Thymus (tissue), 11 donors: Measurements from ENCODE around the gene STK40. TPM values are rescaled to one million over a fixed set of nuclear protein-coding genes. Genes with fewer than 3 reads are reported as not detected.
A peak's percentile ranks its signal among the peaks of the same experiment; 100 is the strongest.

ENCODE experiments used
- DNase-seq, 9 donors: peaks; one replicate each; pipeline ENCODE4 v3.0.0-alpha.2; 2013; ENCODE audit warnings: low spot score in 9 of 9, low read depth in 6 of 9, missing footprints in 1 of 9
- H3K27ac ChIP-seq, 2 donors: one replicate each; pipeline ENCODE4 v1.5.1; 2013; ENCODE audit warnings: control low read depth in 1 of 2, low read depth in 1 of 2, low read length in 1 of 2, mild to moderate bottlenecking in 1 of 2, moderate library complexity in 1 of 2
- H3K27me3 ChIP-seq, 2 donors: one replicate each; pipeline ENCODE4 v1.5.1; 2013; ENCODE audit warnings: low read length in 1 of 2; ENCODE audit not compliant: control insufficient read depth in 2 of 2, insufficient read depth in 1 of 2
- H3K36me3 ChIP-seq, 2 donors: one replicate each; pipeline ENCODE4 v1.5.1; 2013; ENCODE audit warnings: low read length in 1 of 2, mild to moderate bottlenecking in 1 of 2, moderate library complexity in 1 of 2; ENCODE audit not compliant: control insufficient read depth in 2 of 2, insufficient read depth in 2 of 2
- H3K4me1 ChIP-seq, 2 donors: one replicate each; pipeline ENCODE4 v1.5.1; 2013; ENCODE audit warnings: low read length in 2 of 2; ENCODE audit not compliant: control insufficient read depth in 2 of 2, insufficient read depth in 2 of 2
- H3K4me3 ChIP-seq, 2 donors: one replicate each; pipeline ENCODE4 v1.5.1; 2013; ENCODE audit warnings: low read length in 2 of 2, control low read depth in 1 of 2, mild to moderate bottlenecking in 1 of 2
- H3K9me3 ChIP-seq, 2 donors: one replicate each; pipeline ENCODE4 v1.5.1; 2013; ENCODE audit warnings: low read length in 1 of 2, mild to moderate bottlenecking in 1 of 2; ENCODE audit not compliant: control insufficient read depth in 2 of 2, insufficient read depth in 1 of 2
- WGBS: extraction: QIAGEN DNeasy Blood & Tissue Kit; methylation state at CpG from one replicate; pipeline ENCODE4 v1.1.7; 2013; 5-methylcytosine and 5-hydroxymethylcytosine counted together
- polyA plus RNA-seq: library from polyadenylated mRNA; stranded (reverse); fragments of 200-250 nt; gene quantifications from one replicate; pipeline ENCODE4 v1.2.3, GENCODE V29; 2013
- total RNA-seq: library from RNA; stranded (reverse); fragments of 120-200 nt; gene quantifications from one replicate; pipeline ENCODE4 v1.2.4, GENCODE V29; 2013
- donor health status: healthy.

STK40 gene
- total and polyA plus RNA-seq, 2 donors, result 17.6 to 20.7 TPM

- H3K4me1 ChIP-seq, result peaks cover 3 to 10% of the 10 kb centered on the region in 2 donors
- H3K36me3 ChIP-seq, result peaks cover 27 to 29% of the 10 kb centered on the region in 2 donors
- no peaks in the 10 kb centered on the region for H3K9me3 ChIP-seq
- no peak overlapping the region for H3K4me3 ChIP-seq
- DNase-seq, result no peak
- no peak overlapping the region for H3K27ac ChIP-seq
- 98% methylated on average over 4 of the region's 4 CpGs for WGBS
- H3K27me3 ChIP-seq, result no peaks in the 10 kb centered on the region
Observed at GRCh38 chr1:36392836-36393235, 7.1 kb upstream of the STK40 start.

- Histone ChIP-seq H3K27me3 (no peaks in the 10 kb centered on the region), H3K27ac (no peak overlapping the region), H3K4me1 (peaks cover 3 to 13% of the 10 kb centered on the region in 2 donors), H3K9me3 (no peaks in the 10 kb centered on the region), H3K4me3 (no peak overlapping the region), H3K36me3 (peaks cover 27 to 29% of the 10 kb centered on the region in 2 donors)
- 97% methylated on average over 8 of the region's 8 CpGs for WGBS
- DNase-seq, result no peak
Observed at GRCh38 chr1:36391271-36391670, 5.5 kb upstream of the STK40 start.

GRCh38 chr1:36390411-36390810 lies 4.7 kb upstream of the STK40 start:
- no peak overlapping the region for H3K4me3 ChIP-seq
- H3K27me3 ChIP-seq, result no peaks in the 10 kb centered on the region
- peaks cover 27 to 29% of the 10 kb centered on the region in 2 donors for H3K36me3 ChIP-seq
- WGBS, result 96% methylated on average over 2 of the region's 2 CpGs
- H3K4me1 ChIP-seq, result peaks cover 5 to 15% of the 10 kb centered on the region in 2 donors
- H3K9me3 ChIP-seq, result no peaks in the 10 kb centered on the region
- no peak for DNase-seq
- H3K27ac ChIP-seq, result peak overlapping the region in 1 of 2 donors; percentile 47

GRCh38 chr1:36389999-36390398 lies 4.3 kb upstream of the STK40 start:
- no peaks in the 10 kb centered on the region for H3K9me3 ChIP-seq
- DNase-seq, result no peak
- peaks cover 5 to 16% of the 10 kb centered on the region in 2 donors for H3K4me1 ChIP-seq
- no peaks in the 10 kb centered on the region for H3K27me3 ChIP-seq
- WGBS, result 98% methylated on average over 1 of the region's 1 CpG
- peaks cover 27 to 29% of the 10 kb centered on the region in 2 donors for H3K36me3 ChIP-seq
- H3K27ac ChIP-seq, result peak overlapping the region; percentile 21 to 49
- no peak overlapping the region for H3K4me3 ChIP-seq

GRCh38 chr1:36389261-36389660 lies 3.5 kb upstream of the STK40 start:
- H3K4me1 ChIP-seq, result peaks cover 11 to 23% of the 10 kb centered on the region in 2 donors
- 95% methylated on average over 2 of the region's 2 CpGs for WGBS
- no peak overlapping the region for H3K4me3 ChIP-seq
- H3K27me3 ChIP-seq, result no peaks in the 10 kb centered on the region
- H3K36me3 ChIP-seq, result peaks cover 27 to 29% of the 10 kb centered on the region in 2 donors
- no peak for DNase-seq
- peak overlapping the region in 1 of 2 donors; percentile 49 for H3K27ac ChIP-seq
- H3K9me3 ChIP-seq, result no peaks in the 10 kb centered on the region

- H3K27ac ChIP-seq, result peak overlapping the region; percentile 79 to 84
- H3K36me3 ChIP-seq, result peaks cover 13 to 15% of the 10 kb centered on the region in 2 donors
- DNase-seq, result no peak
- 94% methylated on average over 10 of the region's 10 CpGs for WGBS
- H3K27me3 ChIP-seq, result no peaks in the 10 kb centered on the region
- peaks cover 11 to 26% of the 10 kb centered on the region in 2 donors for H3K4me1 ChIP-seq
- H3K9me3 ChIP-seq, result no peaks in the 10 kb centered on the region
- H3K4me3 ChIP-seq, result no peak overlapping the region
Observed at GRCh38 chr1:36387141-36387949, 1.6 kb upstream of the STK40 start.

- Histone ChIP-seq H3K27ac (peak overlapping the region; percentile 79 to 84), H3K9me3 (no peaks in the 10 kb centered on the region), H3K27me3 (no peaks in the 10 kb centered on the region), H3K4me1 (peaks cover 11 to 26% of the 10 kb centered on the region in 2 donors), H3K4me3 (peak overlapping the region; percentile 43 to 74), H3K36me3 (peaks cover 11% of the 10 kb centered on the region in 2 donors)
- DNase-seq, result peak in 4 of 9 donors; percentile 47 to 78 (median 52)
- WGBS, result 10% methylated on average over 14 of the region's 14 CpGs
Observed at GRCh38 chr1:36386265-36387140, 779 bp upstream of the STK40 start.

GRCh38 chr1:36384542-36385409 lies 948 bp downstream of the STK40 start:
- Histone ChIP-seq H3K4me1 (peaks cover 11 to 26% of the 10 kb centered on the region in 2 donors), H3K27ac (peak overlapping the region; percentile 73 to 90), H3K27me3 (no peaks in the 10 kb centered on the region), H3K4me3 (peak overlapping the region; percentile 67 to 74), H3K9me3 (no peaks in the 10 kb centered on the region), H3K36me3 (peaks cover 3 to 4% of the 10 kb centered on the region in 2 donors)
- DNase-seq, result peak in 5 of 9 donors; percentile 48 to 81 (median 58)
- WGBS, result under 1% methylated on average over 25 of the region's 25 CpGs
